GM18907 (cell line): ENCODE measurements around the gene LINGO1.

Experiments used
- ATAC-seq: cut with Tn5 transposase; IDR thresholded peaks from one replicate; pipeline ENCODE4 v1.9.1; 2021; ENCODE audit warnings: mild to moderate bottlenecking, moderate library complexity; ENCODE audit not compliant: unreplicated experiment

Gene LINGO1

GRCh38 chr15:77632534-77633133 lies at the start of gene LINGO1:
Gene LINGO1 (minus strand): TSS chr15:77632912. CDS start chr15:77632315, 597 bp downstream.
- no peak for ATAC-seq

- no peak for ATAC-seq
Observed at GRCh38 chr15:77681362-77681761, 48.6 kb upstream of the LINGO1 start.

GRCh38 chr15:77676569-77677375 lies 44.1 kb upstream of the LINGO1 start:
- no peak for ATAC-seq

GRCh38 chr15:77675806-77676415 lies 43.2 kb upstream of the LINGO1 start:
- ATAC-seq: no peak

GRCh38 chr15:77674327-77674726 lies 41.6 kb upstream of the LINGO1 start:
- no peak for ATAC-seq

- ATAC-seq: no peak
Observed at GRCh38 chr15:77673866-77674265, 41.2 kb upstream of the LINGO1 start.

- ATAC-seq: no peak
Observed at GRCh38 chr15:77672135-77672534, 39.4 kb upstream of the LINGO1 start.

- ATAC-seq: no peak
Observed at GRCh38 chr15:77671362-77672056, 38.8 kb upstream of the LINGO1 start.

GRCh38 chr15:77670558-77671361 lies 38.0 kb upstream of the LINGO1 start:
- no peak for ATAC-seq

GRCh38 chr15:77669896-77670295 lies 37.2 kb upstream of the LINGO1 start:
- ATAC-seq: no peak

GRCh38 chr15:77667338-77668234 lies 34.9 kb upstream of the LINGO1 start:
- no peak for ATAC-seq

- no peak for ATAC-seq
Observed at GRCh38 chr15:77666296-77666660, 33.6 kb upstream of the LINGO1 start.

- no peak for ATAC-seq
Observed at GRCh38 chr15:77665530-77666295, 33.0 kb upstream of the LINGO1 start.

- ATAC-seq: no peak
Observed at GRCh38 chr15:77664428-77664827, 31.7 kb upstream of the LINGO1 start.

- no peak for ATAC-seq
Observed at GRCh38 chr15:77663256-77663655, 30.5 kb upstream of the LINGO1 start.

- ATAC-seq: no peak
Observed at GRCh38 chr15:77659350-77660321, 26.9 kb upstream of the LINGO1 start.

- no peak for ATAC-seq
Observed at GRCh38 chr15:77658304-77658703, 25.6 kb upstream of the LINGO1 start.
